GM19193 (cell line): ENCODE measurements around the gene LRRC75A.

ENCODE experiments used
- POLR2A ChIP-seq: IDR thresholded peaks from 4 replicates; pipeline ENCODE4 v1.6.1; 2011; ENCODE audit not compliant: insufficient read depth, insufficient read length; ENCODE audit errors: extremely low read depth

Gene LRRC75A, protein sequence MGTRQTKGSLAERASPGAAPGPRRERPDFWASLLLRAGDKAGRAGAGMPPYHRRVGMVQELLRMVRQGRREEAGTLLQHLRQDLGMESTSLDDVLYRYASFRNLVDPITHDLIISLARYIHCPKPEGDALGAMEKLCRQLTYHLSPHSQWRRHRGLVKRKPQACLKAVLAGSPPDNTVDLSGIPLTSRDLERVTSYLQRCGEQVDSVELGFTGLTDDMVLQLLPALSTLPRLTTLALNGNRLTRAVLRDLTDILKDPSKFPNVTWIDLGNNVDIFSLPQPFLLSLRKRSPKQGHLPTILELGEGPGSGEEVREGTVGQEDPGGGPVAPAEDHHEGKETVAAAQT

DNA sequence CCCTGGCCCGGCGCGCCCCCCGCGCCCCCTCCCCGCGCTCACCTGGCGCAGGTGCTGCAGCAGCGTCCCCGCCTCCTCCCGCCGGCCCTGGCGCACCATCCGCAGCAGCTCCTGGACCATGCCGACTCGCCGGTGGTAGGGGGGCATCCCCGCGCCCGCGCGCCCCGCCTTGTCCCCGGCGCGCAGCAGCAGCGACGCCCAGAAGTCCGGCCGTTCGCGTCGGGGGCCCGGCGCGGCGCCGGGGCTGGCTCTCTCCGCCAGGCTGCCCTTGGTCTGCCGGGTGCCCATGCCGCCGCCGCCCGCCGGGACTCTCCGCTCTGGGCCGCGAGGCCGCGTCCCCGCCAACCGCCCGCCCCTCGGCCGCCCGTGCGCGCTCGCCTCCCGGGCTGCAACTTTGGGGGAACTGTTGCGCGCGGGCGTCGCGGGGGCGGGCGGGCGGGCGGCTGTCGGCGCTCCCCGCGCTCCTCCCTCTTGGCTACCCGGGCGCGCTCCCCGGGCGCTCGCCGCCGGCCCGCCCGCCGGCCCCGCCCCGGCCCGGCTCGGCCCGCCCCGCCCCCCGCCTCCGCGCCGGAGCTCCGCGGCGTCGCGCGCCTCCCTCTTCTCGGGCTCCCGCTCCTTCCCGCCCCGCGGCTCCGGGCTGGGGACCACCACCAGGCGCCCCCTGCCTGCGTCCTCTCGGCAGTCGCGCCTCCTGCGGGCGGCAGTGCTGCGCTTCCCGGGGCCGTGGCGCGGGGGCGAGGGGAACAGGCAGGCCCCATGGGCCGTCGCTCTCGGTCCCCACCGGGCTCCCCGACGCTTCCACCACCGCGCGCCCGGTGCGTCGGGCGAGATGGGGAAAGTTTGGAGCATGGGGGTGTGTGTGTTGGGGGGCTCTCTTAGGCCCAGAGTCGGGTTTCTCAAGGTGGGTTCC lies at the start of gene LRRC75A:
Gene LRRC75A, minus strand, starts transcription at position 491 of the 910 bp plus-strand sequence. Its CDS starts 203 bp downstream, at position 288.
- no peak for TF ChIP-seq POLR2A

DNA sequence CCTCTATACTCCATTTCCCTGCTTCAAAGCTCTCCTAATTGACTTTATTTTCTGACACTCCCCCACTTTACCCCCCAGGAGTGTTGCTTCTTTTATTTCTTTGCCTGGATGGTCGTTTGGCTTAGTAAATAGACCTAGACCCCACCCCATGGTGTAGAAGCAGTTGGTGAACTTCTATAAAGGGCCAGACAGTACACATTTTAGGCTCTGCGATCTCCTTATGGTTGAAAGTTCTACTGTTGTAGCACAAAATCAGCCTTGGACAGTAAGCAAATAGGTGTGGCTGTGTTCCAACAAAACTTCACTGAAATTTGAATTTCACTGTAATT lies 45.1 kb upstream of the LRRC75A start:
- no peak for TF ChIP-seq POLR2A

DNA sequence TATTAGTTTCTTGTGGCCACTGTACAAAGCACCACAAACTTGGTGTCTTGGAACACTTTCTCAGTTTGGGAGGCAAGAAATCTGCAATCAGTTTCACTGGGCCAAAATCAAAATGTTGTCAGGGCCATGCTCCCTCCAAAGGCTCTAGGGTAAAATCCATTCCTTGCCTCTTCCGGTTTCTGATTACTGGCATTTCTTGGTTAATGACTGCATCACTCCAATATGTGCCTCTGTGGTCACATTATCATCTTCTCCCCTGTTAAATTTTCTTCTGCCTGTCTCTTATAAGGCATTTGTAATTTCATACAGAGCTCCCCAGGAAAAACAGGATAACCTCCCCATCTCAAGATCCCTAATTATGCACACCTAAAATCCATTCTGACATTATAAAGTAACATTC lies 42.2 kb upstream of the LRRC75A start:
- no peak for TF ChIP-seq POLR2A

DNA sequence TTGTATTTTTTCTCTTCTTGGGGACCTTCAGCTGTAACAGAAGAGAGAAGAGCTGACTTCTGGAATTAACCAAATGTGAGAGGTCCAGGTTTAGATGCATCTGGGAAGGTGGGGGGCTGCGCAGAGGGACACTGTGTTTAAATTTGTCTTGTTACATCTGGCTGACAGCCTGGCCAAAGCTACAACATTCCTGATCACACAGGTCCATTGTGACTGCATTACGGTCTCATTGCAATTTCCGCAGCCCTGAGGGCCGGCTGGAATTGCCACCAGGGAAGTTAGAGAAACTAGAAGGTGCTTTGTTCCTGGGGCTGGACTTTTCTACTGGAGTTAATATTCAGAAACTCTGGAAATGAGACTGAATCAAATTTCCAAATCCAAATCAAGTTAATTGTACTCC lies 37.9 kb upstream of the LRRC75A start:
- no peak for TF ChIP-seq POLR2A

DNA sequence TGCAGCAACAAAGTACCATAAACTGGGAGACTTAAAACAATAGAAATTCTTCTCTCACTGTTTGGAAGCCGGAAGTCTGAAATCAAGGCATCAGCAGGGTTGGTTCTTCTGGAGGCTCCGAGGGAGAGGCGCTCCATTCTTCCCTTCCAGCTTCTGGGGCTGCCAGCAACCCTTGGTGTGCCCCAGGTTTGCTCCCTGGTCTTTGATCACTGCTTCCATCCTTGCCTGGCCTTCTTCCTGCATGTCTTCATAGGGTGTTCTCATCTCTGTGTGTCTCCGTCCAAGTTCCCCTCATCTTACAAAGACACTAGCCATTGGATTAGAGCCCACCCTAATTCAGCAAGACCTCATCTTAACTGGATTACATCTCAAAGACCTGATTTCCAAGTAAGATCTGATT lies 35.3 kb upstream of the LRRC75A start:
- TF ChIP-seq POLR2A, result no peak

DNA sequence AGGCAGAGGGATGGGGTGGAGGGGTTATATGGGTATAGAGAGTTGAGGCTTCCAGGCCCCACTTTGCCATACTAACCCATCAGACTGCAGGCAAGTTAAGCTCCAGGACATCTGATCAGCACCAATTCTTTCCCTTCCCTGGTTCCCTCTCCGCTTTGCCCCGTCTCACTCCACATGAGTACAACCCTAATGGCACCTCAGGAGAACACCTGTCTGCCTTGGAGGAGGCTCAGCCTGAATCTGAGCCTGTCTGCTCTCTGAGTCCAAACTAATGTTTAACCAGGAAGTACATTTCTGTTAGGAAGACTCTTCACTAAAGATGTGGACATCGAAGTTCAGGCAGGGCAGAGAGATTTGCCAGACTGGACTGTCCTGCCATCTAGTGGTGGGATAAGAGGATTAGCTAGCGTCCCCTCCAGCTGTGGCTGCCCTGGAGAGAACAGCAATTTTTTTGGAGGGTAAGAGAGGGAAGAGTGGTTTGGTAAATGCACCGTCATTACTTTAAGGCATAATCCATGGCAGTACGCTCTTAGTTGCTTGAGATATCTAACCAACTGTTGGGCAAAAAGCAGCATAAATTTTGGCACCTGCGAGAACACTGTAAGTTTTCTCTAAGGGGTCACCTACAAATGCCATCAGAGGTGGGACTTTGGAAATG lies 29.2 kb upstream of the LRRC75A start:
- TF ChIP-seq POLR2A, result no peak

DNA sequence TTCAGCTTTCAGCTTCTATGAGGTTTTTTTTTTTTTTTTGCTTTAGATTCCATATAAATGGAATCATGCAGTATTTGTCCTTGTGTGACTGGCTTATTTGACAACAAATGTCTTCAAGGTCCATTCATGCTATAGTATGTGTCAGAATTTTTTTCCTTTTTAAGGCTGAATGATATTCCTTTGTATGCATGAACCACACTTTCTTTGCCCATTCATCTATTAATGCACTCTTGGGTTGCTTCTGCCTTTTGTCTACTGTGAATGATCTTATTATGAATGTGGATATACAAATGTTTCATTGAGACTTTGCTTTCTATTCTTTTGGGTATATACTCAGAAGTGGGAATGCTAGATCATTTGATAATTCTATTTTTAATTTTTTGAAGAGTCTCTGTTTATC lies 27.0 kb upstream of the LRRC75A start:
- TF ChIP-seq POLR2A, result no peak

DNA sequence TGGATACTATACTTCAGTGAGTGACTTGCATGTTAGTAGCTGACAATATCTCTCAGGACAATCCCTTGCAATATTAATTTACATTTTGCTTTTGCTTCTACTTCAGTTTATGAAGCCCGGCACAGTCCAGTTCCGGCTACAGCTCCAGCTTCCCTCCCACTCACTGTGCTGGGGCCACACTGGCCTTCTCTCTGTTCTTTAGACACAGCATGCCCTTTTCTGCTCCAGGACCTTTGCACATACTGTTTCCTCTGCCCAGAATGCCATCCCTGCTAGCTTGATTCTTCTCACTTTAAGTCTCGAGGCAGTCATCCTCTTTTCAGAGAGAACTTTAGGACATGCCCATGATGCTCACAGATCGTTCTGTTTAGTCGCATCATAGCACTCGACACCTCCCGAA lies 25.5 kb upstream of the LRRC75A start:
- TF ChIP-seq POLR2A, result no peak

DNA sequence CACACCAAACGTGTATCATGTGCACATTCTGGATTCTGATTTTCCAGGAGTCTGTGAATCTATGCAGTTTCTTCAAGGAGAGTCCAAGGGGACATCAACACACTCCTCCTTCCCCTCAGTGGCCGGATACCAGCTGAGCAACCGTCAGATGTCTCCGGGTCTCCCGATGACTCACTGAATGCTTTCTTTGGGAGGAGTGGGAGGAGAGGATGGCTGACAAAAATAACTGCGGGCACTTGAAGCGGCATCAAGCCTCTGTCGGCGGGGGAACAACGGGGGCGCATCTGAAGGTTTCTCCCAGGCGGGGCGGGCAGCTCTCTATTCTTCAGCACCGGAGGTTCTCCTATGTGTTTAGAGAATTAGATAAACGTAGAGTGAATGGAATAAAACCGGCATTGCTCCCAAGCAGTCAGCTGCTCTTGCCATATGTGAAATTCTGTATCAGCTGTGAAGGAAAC lies 24.6 kb upstream of the LRRC75A start:
- no peak for TF ChIP-seq POLR2A

DNA sequence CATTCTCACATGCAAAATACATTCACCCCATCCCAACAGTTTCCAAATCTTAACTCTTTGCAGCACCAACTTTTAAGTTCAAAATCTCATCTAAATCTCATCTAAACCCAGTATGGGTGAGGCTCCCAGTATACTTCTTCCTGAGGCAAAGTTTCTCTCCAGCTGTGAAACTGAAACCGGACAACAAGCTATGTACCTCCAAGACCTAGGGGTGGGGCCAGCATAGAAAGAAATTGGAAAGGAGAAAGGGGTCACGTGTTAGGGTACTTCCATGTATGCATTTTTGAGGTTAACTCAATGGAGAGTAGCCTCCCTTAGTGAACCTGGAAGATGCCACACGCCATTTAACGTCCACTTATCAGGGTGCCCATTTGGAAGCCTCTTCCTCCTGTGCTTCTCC lies 23.9 kb upstream of the LRRC75A start:
- no peak for TF ChIP-seq POLR2A

DNA sequence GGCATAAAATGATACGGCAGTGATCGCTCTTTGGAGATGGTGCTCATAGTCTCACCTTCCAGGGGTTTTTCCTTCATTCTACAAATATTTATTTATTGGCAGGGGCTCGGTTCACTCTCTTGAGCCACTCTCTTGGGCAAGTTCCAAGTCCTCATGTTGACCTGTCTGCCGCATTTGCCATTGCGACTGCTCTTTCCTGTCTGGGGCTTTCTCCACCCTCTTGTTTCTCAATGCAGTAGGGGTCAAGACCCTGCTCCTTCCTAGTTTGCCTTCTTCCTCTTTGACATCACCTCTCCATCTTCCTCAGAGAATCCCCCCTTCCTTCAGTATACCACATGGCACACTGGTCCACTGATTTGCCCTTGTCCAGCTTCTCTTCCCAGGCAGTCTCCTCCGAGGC lies 21.9 kb upstream of the LRRC75A start:
- TF ChIP-seq POLR2A, result no peak

DNA sequence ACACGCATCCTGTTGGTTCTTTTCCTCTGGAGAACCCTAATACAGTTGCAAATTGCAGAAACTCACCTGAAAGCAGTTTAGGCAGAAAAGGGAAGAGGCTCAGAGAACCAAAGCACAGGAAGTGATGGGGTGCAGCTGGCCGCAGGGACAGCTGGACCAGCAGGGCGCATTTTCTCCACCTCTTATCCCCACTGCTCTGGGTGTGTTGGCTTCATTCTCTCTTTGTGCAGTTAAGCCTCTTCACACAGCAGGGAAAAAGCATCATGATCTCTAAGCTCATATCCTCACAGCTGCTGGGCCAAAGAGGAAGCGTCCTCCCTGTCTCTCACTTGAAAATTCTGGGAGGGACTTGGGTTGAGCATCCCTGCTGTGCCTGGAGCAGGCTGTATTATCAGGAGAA lies 20.0 kb upstream of the LRRC75A start:
- no peak for TF ChIP-seq POLR2A

DNA sequence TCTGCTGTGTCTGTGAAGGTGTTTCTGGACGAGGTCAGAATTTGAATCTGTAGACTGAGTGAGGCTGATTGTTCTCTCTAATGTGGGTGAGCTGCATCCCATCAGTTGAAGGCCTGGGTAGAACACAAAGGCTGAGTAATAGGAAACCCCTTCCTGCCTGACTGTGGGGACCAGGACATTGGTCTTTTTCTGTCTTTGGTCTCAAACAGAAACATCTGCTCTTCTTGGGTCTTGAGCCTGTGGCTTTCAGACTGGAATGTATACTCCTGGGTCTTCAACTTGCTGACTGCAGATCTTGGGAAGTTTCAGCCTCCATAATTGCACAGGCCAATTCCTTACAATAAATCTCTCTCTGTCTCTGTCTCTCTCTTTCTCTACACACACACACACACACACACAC lies 19.6 kb upstream of the LRRC75A start:
- TF ChIP-seq POLR2A, result no peak

DNA sequence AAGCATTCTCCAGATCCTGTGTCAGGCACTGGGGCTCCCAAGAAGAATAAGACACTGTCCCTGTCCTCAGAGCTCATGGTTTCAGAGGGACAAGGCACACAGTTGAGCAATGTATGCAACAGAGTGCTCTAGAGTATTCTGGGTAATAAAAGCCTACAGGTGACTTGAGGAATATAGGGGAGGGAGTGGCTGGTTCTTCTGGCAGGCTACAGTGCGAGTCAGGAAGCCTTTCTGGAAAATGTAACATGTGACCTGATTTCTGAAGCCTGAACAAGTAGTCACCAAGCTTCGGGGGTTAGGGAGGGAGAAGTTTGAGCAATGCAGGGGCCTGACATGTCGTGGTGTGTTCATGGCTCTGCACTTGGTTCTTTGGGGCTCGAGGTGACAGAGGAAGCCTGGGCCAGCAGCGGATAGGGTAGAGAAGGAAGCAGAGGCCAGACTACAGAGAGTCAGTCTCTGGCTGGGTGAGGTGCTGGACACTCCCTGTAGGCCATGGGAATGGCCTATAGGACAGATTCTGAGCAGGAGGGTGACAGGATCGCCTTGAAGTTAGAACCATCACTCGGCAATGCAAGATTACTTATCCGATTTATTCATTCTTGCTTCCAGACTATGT lies 16.0 kb upstream of the LRRC75A start:
- no peak for TF ChIP-seq POLR2A

DNA sequence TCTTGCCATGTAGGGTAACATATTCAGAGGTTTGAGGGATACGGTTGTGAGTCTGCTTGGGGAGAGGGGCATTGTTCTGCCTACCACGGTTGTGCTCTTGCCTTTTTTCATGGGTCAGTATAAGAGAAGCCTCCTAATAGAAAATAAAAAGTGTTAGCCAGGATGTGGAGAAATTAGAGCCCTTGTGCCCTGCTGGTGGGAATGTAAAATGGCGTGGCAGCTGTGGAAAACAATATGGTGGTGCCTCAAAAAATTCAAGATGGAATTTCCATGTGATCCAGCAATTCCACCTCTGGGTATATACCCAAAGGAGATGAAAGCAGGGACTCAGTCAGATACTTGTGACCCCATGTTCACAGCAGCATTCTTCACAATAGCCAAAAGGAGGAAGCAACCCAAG lies 14.2 kb upstream of the LRRC75A start:
- no peak for TF ChIP-seq POLR2A
